Testis (tissue), 2 donors: Measurements from ENCODE around the gene SNX10.

Experiments
- POLR2A ChIP-seq: fragments of 450-650 bp; IDR thresholded peaks from one replicate; pipeline ENCODE4 v1.6.1; 2017; ENCODE audit warnings: antibody characterized with exemption, mild to moderate bottlenecking, moderate library complexity
- TF ChIP-seq, protein P1 (sequence below), 3 experiments: fragments of 450-650 bp in 2 of 3; fragments of 200-600 bp in 1 of 3; sonication (generic) in 1 of 3; IDR thresholded peaks; one replicate each; pipeline ENCODE4 v1.5.1; 2016 to 2019; ENCODE audit warnings: antibody characterized with exemption in 3 of 3, mild to moderate bottlenecking in 2 of 3, moderate library complexity in 1 of 3

DNA sequence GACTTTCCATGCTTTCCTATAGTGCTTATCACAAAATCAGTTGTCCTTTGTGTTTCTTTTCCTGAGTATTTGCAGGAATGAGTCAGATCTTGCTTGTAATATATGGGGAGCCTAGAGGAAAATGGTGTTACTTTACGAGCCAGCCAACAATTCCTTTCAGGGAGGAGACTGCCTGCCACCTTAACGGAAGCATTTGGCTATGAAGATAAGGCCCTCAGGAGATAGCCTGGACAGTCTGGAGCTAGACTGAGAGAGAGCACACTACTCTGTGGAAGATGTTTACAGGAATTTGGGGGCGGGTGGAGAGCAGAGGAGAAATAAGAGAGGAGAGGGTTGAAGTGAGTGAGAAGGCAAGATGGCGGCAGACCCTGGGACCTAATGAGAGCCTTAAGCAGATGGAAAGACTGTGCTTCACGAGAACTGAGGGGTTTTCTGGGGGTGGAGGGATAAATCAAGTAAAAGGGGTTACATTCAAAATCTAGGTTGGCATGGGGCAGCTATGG, 126.3 kb downstream of the SNX10 start:
- TF ChIP-seq, protein P1, sequence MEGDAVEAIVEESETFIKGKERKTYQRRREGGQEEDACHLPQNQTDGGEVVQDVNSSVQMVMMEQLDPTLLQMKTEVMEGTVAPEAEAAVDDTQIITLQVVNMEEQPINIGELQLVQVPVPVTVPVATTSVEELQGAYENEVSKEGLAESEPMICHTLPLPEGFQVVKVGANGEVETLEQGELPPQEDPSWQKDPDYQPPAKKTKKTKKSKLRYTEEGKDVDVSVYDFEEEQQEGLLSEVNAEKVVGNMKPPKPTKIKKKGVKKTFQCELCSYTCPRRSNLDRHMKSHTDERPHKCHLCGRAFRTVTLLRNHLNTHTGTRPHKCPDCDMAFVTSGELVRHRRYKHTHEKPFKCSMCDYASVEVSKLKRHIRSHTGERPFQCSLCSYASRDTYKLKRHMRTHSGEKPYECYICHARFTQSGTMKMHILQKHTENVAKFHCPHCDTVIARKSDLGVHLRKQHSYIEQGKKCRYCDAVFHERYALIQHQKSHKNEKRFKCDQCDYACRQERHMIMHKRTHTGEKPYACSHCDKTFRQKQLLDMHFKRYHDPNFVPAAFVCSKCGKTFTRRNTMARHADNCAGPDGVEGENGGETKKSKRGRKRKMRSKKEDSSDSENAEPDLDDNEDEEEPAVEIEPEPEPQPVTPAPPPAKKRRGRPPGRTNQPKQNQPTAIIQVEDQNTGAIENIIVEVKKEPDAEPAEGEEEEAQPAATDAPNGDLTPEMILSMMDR (IDR thresholded peaks at IDR 0.05), result no peak
- TF ChIP-seq POLR2A, result no peak
